Measurements from ENCODE around the gene MAN1B1. TPM values are rescaled to one million over a fixed set of nuclear protein-coding genes. Genes with fewer than 3 reads are reported as not detected.
"Not testable (repeated sequence)": the region's sequence is repeated elsewhere in the genome, so short reads cannot be mapped to it uniquely, and the experiment has no call there.

Gene MAN1B1
- total RNA-seq, 4 donors from 2014 or later, result 57.7 to 81.0 (median 61.8) TPM

DNA sequence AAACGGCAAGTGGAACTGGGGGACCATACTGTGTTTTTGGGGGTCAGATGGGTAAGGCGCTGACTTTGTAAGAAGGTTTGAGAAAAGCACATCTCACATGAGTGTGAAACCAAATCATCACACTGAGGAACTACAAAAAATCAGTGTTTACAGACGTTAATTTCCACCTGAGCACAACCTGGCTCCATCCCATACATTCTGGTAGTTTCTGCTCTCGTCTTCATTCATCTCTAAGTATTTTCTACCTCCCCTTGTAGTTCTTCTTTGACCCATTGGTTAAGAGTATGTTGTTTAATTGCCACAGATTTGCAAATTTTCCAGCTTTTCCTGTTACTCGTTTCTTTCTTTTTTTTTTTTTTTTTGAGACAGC, 36.7 kb downstream of the MAN1B1 start:
- 74 to 79% methylated on average over 5 of the region's 5 CpGs for WGBS, 2 donors
- no peak for TF ChIP-seq POLR2A (IDR thresholded peaks at IDR 0.05)
- TF ChIP-seq, protein P1, sequence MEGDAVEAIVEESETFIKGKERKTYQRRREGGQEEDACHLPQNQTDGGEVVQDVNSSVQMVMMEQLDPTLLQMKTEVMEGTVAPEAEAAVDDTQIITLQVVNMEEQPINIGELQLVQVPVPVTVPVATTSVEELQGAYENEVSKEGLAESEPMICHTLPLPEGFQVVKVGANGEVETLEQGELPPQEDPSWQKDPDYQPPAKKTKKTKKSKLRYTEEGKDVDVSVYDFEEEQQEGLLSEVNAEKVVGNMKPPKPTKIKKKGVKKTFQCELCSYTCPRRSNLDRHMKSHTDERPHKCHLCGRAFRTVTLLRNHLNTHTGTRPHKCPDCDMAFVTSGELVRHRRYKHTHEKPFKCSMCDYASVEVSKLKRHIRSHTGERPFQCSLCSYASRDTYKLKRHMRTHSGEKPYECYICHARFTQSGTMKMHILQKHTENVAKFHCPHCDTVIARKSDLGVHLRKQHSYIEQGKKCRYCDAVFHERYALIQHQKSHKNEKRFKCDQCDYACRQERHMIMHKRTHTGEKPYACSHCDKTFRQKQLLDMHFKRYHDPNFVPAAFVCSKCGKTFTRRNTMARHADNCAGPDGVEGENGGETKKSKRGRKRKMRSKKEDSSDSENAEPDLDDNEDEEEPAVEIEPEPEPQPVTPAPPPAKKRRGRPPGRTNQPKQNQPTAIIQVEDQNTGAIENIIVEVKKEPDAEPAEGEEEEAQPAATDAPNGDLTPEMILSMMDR (IDR thresholded peaks at IDR 0.05), result no peak
- DNase-seq (ENCODE audit: low spot score in 2 of 2), result no peak
- H3K4me3 ChIP-seq (ENCODE audit: low read depth, poor library complexity, severe bottlenecking), result no peak overlapping the region
- intact Hi-C loops (cut with DNase I; ENCODE audit: low total_unique reads), result no loop called here

DNA sequence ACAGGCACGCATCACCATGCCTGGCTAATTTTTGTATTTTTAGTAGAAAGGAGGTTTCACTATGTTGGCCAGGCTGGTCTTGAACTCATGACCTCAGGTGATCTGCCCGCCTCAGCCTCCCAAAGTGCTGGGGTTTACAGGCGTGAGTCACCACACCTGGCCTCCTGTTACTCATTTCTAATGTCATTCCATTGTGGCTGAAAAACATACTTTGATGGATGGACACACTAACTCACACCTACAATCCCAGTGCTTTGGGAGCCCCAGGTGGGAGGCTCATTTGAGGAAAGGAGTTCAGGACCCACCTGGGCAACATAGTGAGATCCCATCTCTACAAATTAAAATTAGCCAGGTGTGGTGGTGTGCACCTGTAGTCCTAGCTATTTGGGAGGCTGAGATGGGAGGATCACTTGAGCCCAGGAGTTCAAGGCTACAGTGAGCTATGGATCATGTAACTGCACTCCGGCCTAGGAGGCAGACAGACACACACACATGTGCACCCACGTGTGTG, 37.2 kb downstream of the MAN1B1 start:
- DNase-seq (ENCODE audit: low spot score in 2 of 2); intact Hi-C loops (cut with DNase I; ENCODE audit: low total_unique reads); H3K4me3 ChIP-seq (ENCODE audit: low read depth, poor library complexity, severe bottlenecking): not testable (repeated sequence)
- WGBS, 2 donors, result 91% methylated on average over 5 of the region's 5 CpGs

DNA sequence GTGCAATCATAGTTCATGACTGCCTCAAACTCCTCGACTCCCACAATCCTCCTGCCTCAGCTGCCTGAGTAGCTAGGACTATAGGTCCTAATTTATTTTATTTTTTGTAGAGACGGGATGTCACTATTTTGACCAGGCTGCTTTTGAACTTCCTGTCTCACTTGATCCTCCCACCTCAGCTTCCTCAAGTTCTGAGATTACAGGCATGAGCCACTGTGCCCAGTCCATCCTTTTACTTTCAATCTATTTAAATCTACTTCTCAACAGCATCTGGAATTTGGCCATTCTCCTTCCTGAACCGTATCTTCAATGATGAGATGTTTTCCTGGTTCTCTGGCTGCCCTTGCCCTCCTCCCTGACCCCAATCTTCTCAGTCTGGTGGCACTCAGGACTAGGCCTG, 40.0 kb downstream of the MAN1B1 start:
- 53 to 54% methylated on average over 3 of the region's 3 CpGs for WGBS, 2 donors
- H3K4me3 ChIP-seq (ENCODE audit: low read depth, poor library complexity, severe bottlenecking), result no peak overlapping the region
- no peak for DNase-seq (ENCODE audit: low spot score in 2 of 2)
- intact Hi-C loops (cut with DNase I; ENCODE audit: low total_unique reads), result no loop called here
- TF ChIP-seq, protein P1 (IDR thresholded peaks at IDR 0.05), result no peak
- TF ChIP-seq POLR2A (IDR thresholded peaks at IDR 0.05), result no peak

DNA sequence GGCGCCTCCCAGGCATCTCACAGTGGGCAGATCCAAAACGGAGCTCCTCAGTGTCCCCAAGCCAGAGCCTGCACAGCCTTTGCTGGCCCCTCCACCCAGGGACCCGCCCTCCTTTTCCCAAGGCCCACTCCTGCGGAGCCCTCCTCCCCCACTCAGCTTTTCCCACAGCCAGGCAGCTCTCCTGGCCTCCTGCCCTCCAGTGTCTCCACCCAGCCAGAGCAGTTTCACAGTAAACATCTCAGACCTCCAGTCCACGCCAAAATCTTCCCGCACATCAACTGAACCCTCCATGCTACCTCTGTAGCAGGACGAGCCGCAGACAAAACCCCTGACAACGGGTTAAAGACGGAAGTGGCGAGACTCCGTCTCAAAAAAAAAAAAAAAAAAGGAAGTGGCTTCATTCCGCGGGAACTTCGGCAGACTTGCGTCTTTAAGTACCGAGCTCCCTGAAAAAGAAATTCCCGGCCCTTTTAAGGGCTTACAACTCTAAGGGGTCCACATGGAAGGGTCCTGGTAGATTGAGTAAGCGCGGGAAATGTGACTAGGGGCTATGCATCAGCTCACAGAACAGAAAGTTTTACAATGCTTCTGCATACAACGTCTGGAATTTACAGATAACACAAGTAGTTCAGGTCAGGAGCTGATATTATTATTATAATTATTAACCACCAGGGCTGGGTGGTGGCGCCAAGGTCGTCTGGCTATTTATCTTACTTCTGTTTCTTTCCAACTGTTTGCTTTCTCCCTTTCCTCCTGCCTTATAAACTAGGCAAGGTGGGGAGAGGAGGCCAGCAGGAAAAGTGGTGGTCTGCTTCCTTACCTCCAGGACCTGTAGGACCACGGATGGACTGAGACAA, 40.7 kb downstream of the MAN1B1 start:
- no peak overlapping the region for H3K4me3 ChIP-seq (ENCODE audit: low read depth, poor library complexity, severe bottlenecking)
- no peak for DNase-seq (ENCODE audit: low spot score in 2 of 2)
- 50 to 51% methylated on average over 24 of the region's 24 CpGs for WGBS, 2 donors
- TF ChIP-seq, protein P1 (IDR thresholded peaks at IDR 0.05), result no peak
- TF ChIP-seq POLR2A (IDR thresholded peaks at IDR 0.05), result no peak
- intact Hi-C loops (cut with DNase I; ENCODE audit: low total_unique reads), result no loop called here

DNA sequence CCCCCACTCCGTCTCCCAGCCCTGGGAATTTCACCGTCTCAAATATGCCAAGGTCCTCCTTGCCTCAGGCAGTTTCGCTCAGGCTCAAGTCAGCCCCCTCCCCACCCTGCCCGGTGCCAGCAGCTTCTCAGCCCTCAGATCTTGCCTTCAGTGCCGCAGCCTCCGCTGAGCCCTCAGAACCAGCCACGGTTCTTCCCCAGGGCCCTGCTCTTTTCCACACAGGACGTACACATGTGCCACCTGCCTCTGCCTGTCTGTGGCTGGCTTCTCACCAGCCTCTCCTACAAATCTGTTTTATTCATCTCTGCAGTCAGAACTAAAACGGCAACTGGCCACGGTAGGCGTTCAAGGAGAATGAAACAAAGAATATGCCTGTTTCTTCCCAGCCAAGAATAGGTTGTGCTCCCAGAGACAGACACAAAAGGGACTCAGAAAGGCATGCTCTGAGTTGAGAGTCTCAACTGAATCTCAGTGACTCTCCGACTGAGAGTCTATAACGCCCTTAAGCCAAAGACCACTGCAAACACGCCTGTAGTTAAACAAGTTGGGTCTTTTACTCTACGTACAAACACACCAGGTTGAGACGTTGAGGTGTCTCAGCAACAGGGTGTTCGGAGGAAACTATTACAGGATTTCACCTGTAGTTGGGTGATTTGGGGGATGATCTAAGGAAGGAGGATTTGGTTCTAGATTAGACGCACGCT, 41.5 kb downstream of the MAN1B1 start:
- no peak for DNase-seq (ENCODE audit: low spot score in 2 of 2)
- WGBS, 2 donors, result 61 to 62% methylated on average over 19 of the region's 19 CpGs
- TF ChIP-seq POLR2A (IDR thresholded peaks at IDR 0.05), result no peak
- TF ChIP-seq, protein P1 (IDR thresholded peaks at IDR 0.05), result no peak
- intact Hi-C loops (cut with DNase I; ENCODE audit: low total_unique reads), result no loop called here
- no peak overlapping the region for H3K4me3 ChIP-seq (ENCODE audit: low read depth, poor library complexity, severe bottlenecking)

DNA sequence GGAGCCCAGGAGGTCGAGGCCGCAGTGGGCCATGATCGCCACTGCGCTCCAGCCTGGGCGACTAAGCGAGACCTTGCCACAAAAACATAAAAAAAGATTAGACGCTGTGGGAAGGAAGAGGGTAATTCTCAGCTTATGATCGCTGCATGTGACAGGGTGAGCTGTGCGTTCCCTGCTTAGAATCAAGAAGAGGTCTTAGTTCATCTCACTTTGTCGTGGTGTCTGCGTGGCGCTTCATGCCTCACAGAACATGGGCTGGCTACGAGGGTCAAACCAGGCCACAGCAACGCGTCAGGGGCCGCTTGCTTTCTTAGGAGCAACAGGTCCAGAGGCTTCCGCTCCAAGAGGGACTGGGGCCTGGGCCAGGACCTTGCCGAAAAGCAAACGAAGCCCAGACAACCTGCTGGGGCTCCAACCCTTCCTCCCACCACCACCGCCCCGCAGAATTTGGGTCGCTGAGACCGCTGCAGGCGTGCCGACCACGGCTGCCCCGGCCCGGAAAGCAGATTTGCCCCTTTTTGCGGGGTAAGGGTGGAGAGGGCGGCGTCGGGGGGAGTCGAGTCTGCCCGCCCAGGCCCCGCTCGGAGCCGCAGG, 42.2 kb downstream of the MAN1B1 start:
- WGBS, 2 donors, result 27 to 35% methylated on average over 22 to 27 of the region's 37 CpGs
- intact Hi-C loops (cut with DNase I; ENCODE audit: low total_unique reads), result no loop called here
- no peak for DNase-seq (ENCODE audit: low spot score in 2 of 2)
- H3K4me3 ChIP-seq (ENCODE audit: low read depth, poor library complexity, severe bottlenecking), result peak overlapping the region; percentile 55
- TF ChIP-seq, protein P1 (IDR thresholded peaks at IDR 0.05), result no peak
- TF ChIP-seq POLR2A (IDR thresholded peaks at IDR 0.05), result no peak

Measured in lower leg skin (tissue), 4 donors.